Ascending aorta (tissue), 2 donors: ENCODE measurements around the gene TMEM52B. TPM values are rescaled to one million over a fixed set of nuclear protein-coding genes. Genes with fewer than 3 reads are reported as not detected.

ENCODE experiments used
- DNase-seq, 2 donors: peaks; one replicate each; pipeline ENCODE4 v3.0.0-alpha.2; 2019; ENCODE audit warnings: low spot score in 2 of 2
- H3K27ac ChIP-seq, 2 donors: fragments of 200-600 bp; sonication (generic); one replicate each; pipeline ENCODE4 v1.5.1; 2016 to 2017; ENCODE audit warnings: mild to moderate bottlenecking in 1 of 2
- H3K27me3 ChIP-seq: fragments of 200-600 bp; sonication (generic); one replicate; pipeline ENCODE4 v1.5.1; 2017
- H3K36me3 ChIP-seq, 2 donors: fragments of 200-600 bp; sonication (generic); one replicate each; pipeline ENCODE4 v1.5.1; 2016
- H3K4me1 ChIP-seq, 2 donors: fragments of 200-600 bp; sonication (generic); one replicate each; pipeline ENCODE4 v1.5.1; 2016 to 2017; ENCODE audit warnings: mild to moderate bottlenecking in 1 of 2
- H3K4me3 ChIP-seq, 2 donors: fragments of 200-600 bp; sonication (generic); one replicate each; pipeline ENCODE4 v1.5.1; 2016 to 2017; ENCODE audit warnings: mild to moderate bottlenecking in 1 of 2
- H3K9me3 ChIP-seq, 2 donors: fragments of 200-600 bp; sonication (generic); one replicate each; pipeline ENCODE4 v1.5.1; 2016
- intact Hi-C: fragments of 100-400 bp; cut with DNase I; formaldehyde crosslinking; loops from one replicate; pipeline ENCODE4 v1.15.1; 2023
- total RNA-seq: library from RNA; depleted of rRNA; stranded (reverse); fragments of >200 nt; gene quantifications from one replicate; pipeline ENCODE4 v1.1.0, GENCODE V29; 2016
- TF ChIP-seq, protein P1 (sequence below), 3 experiments: fragments of 200-600 bp in 2 of 3; fragments of 450-650 bp in 1 of 3; sonication (generic) in 2 of 3; IDR thresholded peaks; one replicate each; pipeline ENCODE4 v1.5.1; 2016 to 2019; ENCODE audit warnings: antibody characterized with exemption in 3 of 3, mild to moderate bottlenecking in 1 of 3, moderate library complexity in 1 of 3

Gene TMEM52B
- total RNA-seq, 1 donor from 2014 or later: not detected

DNA sequence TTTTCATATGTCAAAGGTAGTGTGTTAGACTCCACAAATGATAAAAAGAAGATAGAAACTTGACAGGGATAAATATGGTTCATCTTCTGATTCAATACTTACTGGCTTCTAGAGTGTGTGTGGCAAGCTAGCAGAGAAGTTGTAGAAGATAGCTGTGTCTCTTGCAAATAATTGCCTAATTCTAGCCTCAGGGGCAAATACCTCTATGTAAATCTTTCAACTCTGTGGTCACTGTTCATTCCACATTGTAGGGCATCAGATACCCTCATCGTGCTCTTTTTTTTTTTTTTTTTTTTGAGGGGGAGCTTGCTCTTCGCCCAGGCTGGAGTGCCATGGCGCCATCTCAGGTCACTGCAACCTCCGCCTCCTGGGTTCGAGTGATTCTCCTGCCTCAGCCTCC lies 8.6 kb upstream of the TMEM52B start:
- no peaks in the 10 kb centered on the region for H3K4me1 ChIP-seq
- H3K27me3 ChIP-seq: no peaks in the 10 kb centered on the region
- H3K4me3 ChIP-seq: no peak overlapping the region
- no peak overlapping the region for H3K27ac ChIP-seq
- intact Hi-C loops: no loop called here
- no peaks in the 10 kb centered on the region for H3K9me3 ChIP-seq
- DNase-seq: no peak
- TF ChIP-seq, protein P1, sequence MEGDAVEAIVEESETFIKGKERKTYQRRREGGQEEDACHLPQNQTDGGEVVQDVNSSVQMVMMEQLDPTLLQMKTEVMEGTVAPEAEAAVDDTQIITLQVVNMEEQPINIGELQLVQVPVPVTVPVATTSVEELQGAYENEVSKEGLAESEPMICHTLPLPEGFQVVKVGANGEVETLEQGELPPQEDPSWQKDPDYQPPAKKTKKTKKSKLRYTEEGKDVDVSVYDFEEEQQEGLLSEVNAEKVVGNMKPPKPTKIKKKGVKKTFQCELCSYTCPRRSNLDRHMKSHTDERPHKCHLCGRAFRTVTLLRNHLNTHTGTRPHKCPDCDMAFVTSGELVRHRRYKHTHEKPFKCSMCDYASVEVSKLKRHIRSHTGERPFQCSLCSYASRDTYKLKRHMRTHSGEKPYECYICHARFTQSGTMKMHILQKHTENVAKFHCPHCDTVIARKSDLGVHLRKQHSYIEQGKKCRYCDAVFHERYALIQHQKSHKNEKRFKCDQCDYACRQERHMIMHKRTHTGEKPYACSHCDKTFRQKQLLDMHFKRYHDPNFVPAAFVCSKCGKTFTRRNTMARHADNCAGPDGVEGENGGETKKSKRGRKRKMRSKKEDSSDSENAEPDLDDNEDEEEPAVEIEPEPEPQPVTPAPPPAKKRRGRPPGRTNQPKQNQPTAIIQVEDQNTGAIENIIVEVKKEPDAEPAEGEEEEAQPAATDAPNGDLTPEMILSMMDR (IDR thresholded peaks at IDR 0.05): no peak
- no peaks in the 10 kb centered on the region for H3K36me3 ChIP-seq

DNA sequence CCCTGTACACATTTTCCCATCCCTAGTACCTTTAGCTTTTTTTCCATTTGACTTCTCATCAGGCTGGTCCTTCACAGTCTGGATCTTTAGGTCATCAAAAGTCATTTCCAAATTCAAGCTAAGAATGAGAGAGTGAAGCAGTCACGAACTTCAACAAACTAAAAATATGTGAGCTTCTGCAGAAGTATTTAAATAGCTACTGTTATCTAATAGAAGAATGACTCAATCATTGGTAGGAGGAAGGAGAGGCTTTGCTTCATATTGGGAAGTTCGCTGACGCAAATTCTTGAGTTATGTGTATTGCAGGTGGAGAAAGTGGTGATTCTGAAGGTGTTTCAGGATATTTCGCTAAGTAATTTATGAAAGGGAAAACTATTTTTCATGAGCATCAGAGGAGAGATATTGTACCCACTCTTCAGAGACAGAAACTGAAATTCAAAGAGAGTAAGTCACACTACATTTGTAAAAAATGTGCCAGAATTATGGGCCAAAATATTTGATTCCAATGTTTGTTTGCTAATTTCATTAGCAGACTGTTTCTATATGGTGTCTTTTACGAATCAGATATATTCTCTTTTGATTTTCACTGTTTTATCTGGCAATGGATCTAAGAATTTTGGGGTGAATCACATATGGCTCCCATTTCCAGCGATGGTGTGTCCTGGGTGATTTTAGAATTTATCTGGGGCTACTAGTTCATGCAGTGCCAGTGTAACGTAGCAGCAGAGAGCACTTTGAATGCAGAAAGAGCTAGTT lies 6.7 kb upstream of the TMEM52B start, which contains the start of gene OLR1:
Gene OLR1 (minus strand): TSS at position 160 of the 756 bp plus-strand sequence. CDS start 55 bp downstream, at position 105.
- intact Hi-C loops: no loop called here
- no peak for DNase-seq
- TF ChIP-seq, protein P1 (IDR thresholded peaks at IDR 0.05): no peak

DNA sequence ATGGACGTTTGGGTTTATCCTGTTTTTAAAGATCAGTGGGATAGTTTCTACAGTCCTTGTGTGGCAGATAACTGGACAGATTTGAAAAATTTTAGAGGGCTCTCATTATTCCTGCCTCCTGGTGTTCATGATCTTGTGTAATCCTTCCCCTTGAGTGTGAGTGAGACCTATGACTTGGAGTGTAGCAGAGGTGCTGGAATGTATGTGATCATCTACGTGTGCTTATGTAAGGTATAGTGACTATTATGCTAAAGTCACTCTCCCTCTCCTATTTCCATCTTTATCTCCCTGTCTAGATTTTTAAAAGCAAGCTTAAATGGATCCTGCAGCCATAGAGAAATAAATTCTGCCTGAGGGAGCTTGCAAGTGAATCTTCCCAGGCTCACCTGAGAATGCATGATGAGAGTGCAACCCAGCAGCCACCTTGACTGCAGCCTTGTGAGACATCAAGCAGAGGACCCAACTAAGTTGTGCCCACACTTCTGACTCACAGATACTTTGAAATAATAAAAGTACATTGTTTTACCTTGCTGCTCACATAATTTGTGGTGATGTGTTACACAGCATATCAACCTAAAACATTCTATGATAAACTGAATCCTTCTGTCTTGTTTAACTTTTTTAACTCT lies 3.7 kb upstream of the TMEM52B start:
- Histone ChIP-seq H3K27me3 (no peaks in the 10 kb centered on the region), H3K9me3 (no peaks in the 10 kb centered on the region), H3K27ac (no peak overlapping the region), H3K4me3 (no peak overlapping the region), H3K4me1 (no peaks in the 10 kb centered on the region), H3K36me3 (no peaks in the 10 kb centered on the region)
- intact Hi-C loops: no loop called here
- no peak for DNase-seq
- TF ChIP-seq, protein P1 (IDR thresholded peaks at IDR 0.05): no peak

More for the DNA sequence above, 6.7 kb upstream of the TMEM52B start, which contains the start of gene OLR1:
- Histone ChIP-seq H3K27me3 (no peaks in the 10 kb centered on the region), H3K4me1 (no peaks in the 10 kb centered on the region), H3K9me3 (no peaks in the 10 kb centered on the region), H3K4me3 (no peak within 1 kb of the TSS), H3K36me3 (no peaks in the 10 kb centered on the region), H3K27ac (no peak within 1 kb of the TSS)

DNA sequence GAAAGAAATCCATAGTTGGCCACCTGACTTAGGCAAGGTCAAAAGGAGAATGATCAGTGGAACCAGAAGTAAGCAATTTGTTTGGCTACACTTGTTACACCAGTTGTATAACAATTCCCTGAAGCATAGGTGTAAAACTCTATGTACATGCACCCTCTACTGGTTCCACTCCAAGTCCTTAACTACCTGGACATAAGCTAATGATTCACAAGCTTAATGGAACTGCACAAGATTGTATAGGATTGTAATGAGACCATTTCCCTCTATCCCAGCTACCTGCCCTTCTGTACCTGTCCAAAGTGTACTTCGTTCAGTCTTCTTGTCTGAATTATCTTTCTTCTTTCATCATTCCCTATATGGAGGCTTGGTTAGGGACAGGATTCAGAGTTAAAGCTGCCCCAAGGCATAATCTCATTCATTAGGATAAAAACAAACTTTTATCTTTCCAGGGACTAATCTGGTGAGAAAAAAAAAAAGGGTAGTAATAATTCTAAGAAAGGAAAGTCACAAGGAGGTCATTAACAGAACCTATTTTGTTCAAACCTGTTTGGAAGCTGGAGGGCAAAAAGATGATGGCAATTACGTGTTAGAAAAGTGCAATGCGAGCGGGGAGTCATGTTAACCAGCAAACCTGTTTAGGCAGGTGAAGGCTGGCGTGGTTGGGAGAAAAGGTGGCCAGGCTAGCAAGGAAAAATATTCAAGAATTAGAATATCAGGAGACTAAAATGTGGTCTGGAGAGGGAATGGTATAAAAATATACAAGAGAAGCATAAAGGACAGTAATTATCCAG lies 2.8 kb upstream of the TMEM52B start:
- Histone ChIP-seq H3K27ac (no peak overlapping the region), H3K36me3 (no peaks in the 10 kb centered on the region), H3K4me1 (no peaks in the 10 kb centered on the region), H3K4me3 (no peak overlapping the region), H3K9me3 (no peaks in the 10 kb centered on the region), H3K27me3 (no peaks in the 10 kb centered on the region)
- intact Hi-C loops: no loop called here
- no peak for DNase-seq
- TF ChIP-seq, protein P1 (IDR thresholded peaks at IDR 0.05): no peak

DNA sequence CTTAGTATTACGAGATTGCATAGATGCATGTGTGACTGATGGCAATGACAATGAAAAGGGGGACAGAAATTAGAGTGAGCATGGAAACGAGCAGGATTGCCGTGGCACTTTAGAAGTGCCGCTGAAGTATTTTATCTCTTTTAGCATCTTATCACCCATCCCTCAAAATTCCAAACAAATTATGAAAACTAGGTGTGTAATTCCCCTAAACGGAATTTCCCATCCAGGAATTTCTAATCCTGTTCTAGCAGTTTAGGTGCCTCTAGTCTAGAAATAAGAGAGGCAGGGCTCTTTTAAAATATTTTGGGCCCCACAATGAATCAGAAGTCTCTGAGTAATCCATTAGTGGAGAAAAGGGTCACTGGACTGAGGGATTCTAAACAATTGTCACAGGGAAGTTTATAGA lies 947 bp downstream of the TMEM52B start:
- no peak overlapping the region for H3K4me3 ChIP-seq
- H3K27ac ChIP-seq: no peak overlapping the region
- no peaks in the 10 kb centered on the region for H3K36me3 ChIP-seq
- TF ChIP-seq, protein P1 (IDR thresholded peaks at IDR 0.05): no peak
- H3K27me3 ChIP-seq: no peaks in the 10 kb centered on the region
- H3K4me1 ChIP-seq: no peaks in the 10 kb centered on the region
- no peaks in the 10 kb centered on the region for H3K9me3 ChIP-seq
- intact Hi-C loops: no loop called here
- DNase-seq: no peak
